ENCODE measurements around the gene GNB5.

GRCh38 chr15:52206446-52206845, 15.3 kb upstream of the GNB5 start:
- no peak for TF ChIP-seq POLR2AphosphoS5 (IDR thresholded peaks at IDR 0.05; ENCODE audit: low read depth, low read length)
- no peak for TF ChIP-seq POLR2A (IDR thresholded peaks at IDR 0.05; ENCODE audit: low read depth, low read length)
- TF ChIP-seq TAF1 (IDR thresholded peaks at IDR 0.05; ENCODE audit: borderline replicate concordance, low read depth, low read length) = no peak

Measured in GM12892 (cell line).